ENCODE data around the gene TOGARAM1.

Gene TOGARAM1

GRCh38 chr14:44966601-44967336 lies 4.8 kb downstream of the TOGARAM1 start:
- DNase-seq, result no peak

- no peak for DNase-seq
These were observed 6.7 kb downstream of the TOGARAM1 start for GRCh38 chr14:44968714-44969113.

GRCh38 chr14:44970907-44971306 lies 8.9 kb downstream of the TOGARAM1 start:
- no peak for DNase-seq

- DNase-seq, result no peak
These were observed 9.5 kb downstream of the TOGARAM1 start for GRCh38 chr14:44971459-44971858.

GRCh38 chr14:44979273-44979672 lies 17.3 kb downstream of the TOGARAM1 start:
- DNase-seq, result no peak

- DNase-seq, result no peak
These were observed 17.9 kb downstream of the TOGARAM1 start for GRCh38 chr14:44979740-44980356.

- DNase-seq, result no peak
These were observed 19.2 kb downstream of the TOGARAM1 start for GRCh38 chr14:44981198-44981597.

- no peak for DNase-seq
These were observed 20.6 kb downstream of the TOGARAM1 start for GRCh38 chr14:44982594-44982993.

GRCh38 chr14:44988694-44989093 lies 26.7 kb downstream of the TOGARAM1 start:
- DNase-seq, result no peak

- peak; percentile 38 for DNase-seq
These were observed 27.8 kb downstream of the TOGARAM1 start for GRCh38 chr14:44989497-44990440.

- DNase-seq, result no peak
These were observed 28.5 kb downstream of the TOGARAM1 start for GRCh38 chr14:44990533-44990932.

GRCh38 chr14:44995196-44995595 lies 33.2 kb downstream of the TOGARAM1 start:
- DNase-seq, result no peak

GRCh38 chr14:44995770-44996294 lies 33.8 kb downstream of the TOGARAM1 start:
- no peak for DNase-seq

- DNase-seq, result no peak
These were observed 41.9 kb downstream of the TOGARAM1 start for GRCh38 chr14:45003924-45004323.

- no peak for DNase-seq
These were observed 53.1 kb downstream of the TOGARAM1 start for GRCh38 chr14:45015133-45015532.

GRCh38 chr14:45028107-45028626 lies 66.2 kb downstream of the TOGARAM1 start:
- DNase-seq, result no peak

GRCh38 chr14:45034730-45035129 lies 72.7 kb downstream of the TOGARAM1 start:
- no peak for DNase-seq

- no peak for DNase-seq
These were observed 76.3 kb downstream of the TOGARAM1 start for GRCh38 chr14:45038256-45038655.

GRCh38 chr14:45038865-45039264 lies 76.9 kb downstream of the TOGARAM1 start:
- DNase-seq, result no peak

- no peak for DNase-seq
These were observed 77.4 kb downstream of the TOGARAM1 start for GRCh38 chr14:45039390-45039789.

- no peak for DNase-seq
These were observed 79.7 kb downstream of the TOGARAM1 start for GRCh38 chr14:45041641-45042040.

GRCh38 chr14:45044638-45045037 lies 82.6 kb downstream of the TOGARAM1 start:
- DNase-seq, result no peak

- no peak for DNase-seq
These were observed 86.4 kb downstream of the TOGARAM1 start for GRCh38 chr14:45048385-45048784.
